Activated CD4-positive, alpha-beta T cell treated with anti-CD3 and anti-CD28 coated beads for 48 hours (primary cell): ENCODE measurements around the gene NCAM2.

Experiments
- DNase-seq: peaks from one replicate; pipeline ENCODE4 v3.0.0-alpha.2; 2020

Gene NCAM2

GRCh38 chr21:21179619-21180298, 181.6 kb downstream of the NCAM2 start:
- DNase-seq, result no peak

- no peak for DNase-seq
These were observed 184.3 kb downstream of the NCAM2 start for GRCh38 chr21:21182401-21183010.

- no peak for DNase-seq
These were observed 184.9 kb downstream of the NCAM2 start for GRCh38 chr21:21183092-21183491.

GRCh38 chr21:21184771-21185528, 186.7 kb downstream of the NCAM2 start:
- DNase-seq, result no peak

- DNase-seq, result no peak
These were observed 189.4 kb downstream of the NCAM2 start for GRCh38 chr21:21187579-21187978.

GRCh38 chr21:21188513-21189195, 190.4 kb downstream of the NCAM2 start:
- no peak for DNase-seq

- DNase-seq, result no peak
These were observed 197.3 kb downstream of the NCAM2 start for GRCh38 chr21:21195417-21195943.

GRCh38 chr21:21196087-21196486, 197.9 kb downstream of the NCAM2 start:
- DNase-seq, result no peak

GRCh38 chr21:21196848-21197247, 198.6 kb downstream of the NCAM2 start:
- no peak for DNase-seq

GRCh38 chr21:21199342-21200102, 201.3 kb downstream of the NCAM2 start:
- no peak for DNase-seq

- DNase-seq, result peak; percentile 8
These were observed 202.1 kb downstream of the NCAM2 start for GRCh38 chr21:21200103-21200938.

- DNase-seq, result no peak
These were observed 202.9 kb downstream of the NCAM2 start for GRCh38 chr21:21200939-21201615.

- no peak for DNase-seq
These were observed 205.7 kb downstream of the NCAM2 start for GRCh38 chr21:21203822-21204339.

- DNase-seq, result no peak
These were observed 206.3 kb downstream of the NCAM2 start for GRCh38 chr21:21204366-21204996.

GRCh38 chr21:21205604-21206003, 207.4 kb downstream of the NCAM2 start:
- DNase-seq, result no peak

- no peak for DNase-seq
These were observed 212.3 kb downstream of the NCAM2 start for GRCh38 chr21:21210552-21210951.

GRCh38 chr21:21213297-21213696, 215.1 kb downstream of the NCAM2 start:
- DNase-seq, result no peak

GRCh38 chr21:21216047-21216446, 217.8 kb downstream of the NCAM2 start:
- DNase-seq, result no peak

- DNase-seq, result no peak
These were observed 228.3 kb downstream of the NCAM2 start for GRCh38 chr21:21226472-21226871.

GRCh38 chr21:21230672-21231071, 232.5 kb downstream of the NCAM2 start:
- no peak for DNase-seq
